Urinary bladder (tissue), 4 donors: ENCODE measurements around the gene CAPRIN1. TPM values are rescaled to one million over a fixed set of nuclear protein-coding genes. Genes with fewer than 3 reads are reported as not detected.

Experiments
- DNase-seq: peaks from one replicate; pipeline ENCODE4 v3.0.0-alpha.2; 2015; ENCODE audit errors: extremely low spot score
- H3K27ac ChIP-seq: one replicate; pipeline ENCODE4 v1.5.1; 2013; ENCODE audit warnings: low read depth, mild to moderate bottlenecking, moderate library complexity
- H3K36me3 ChIP-seq: one replicate; pipeline ENCODE4 v1.6.1; 2013; ENCODE audit warnings: mild to moderate bottlenecking, moderate library complexity; ENCODE audit not compliant: insufficient read depth
- H3K4me1 ChIP-seq: one replicate; pipeline ENCODE4 v1.6.1; 2013; ENCODE audit warnings: mild to moderate bottlenecking, moderate library complexity; ENCODE audit not compliant: insufficient read depth
- H3K4me3 ChIP-seq: one replicate; pipeline ENCODE4 v1.5.1; 2013; ENCODE audit warnings: low read depth, low read length
- WGBS: extraction: QIAGEN DNeasy Blood & Tissue Kit; methylation state at CpG from one replicate; pipeline ENCODE4 v1.1.7; 2013; 5-methylcytosine and 5-hydroxymethylcytosine counted together
- polyA plus RNA-seq: library from polyadenylated mRNA; stranded (reverse); fragments of 200-250 nt; gene quantifications from one replicate; pipeline ENCODE4 v1.2.3, GENCODE V29; 2013
- total RNA-seq: library from RNA; depleted of rRNA; stranded (reverse); fragments of >200 nt; gene quantifications from one replicate; pipeline ENCODE4 v1.2.3, GENCODE V29; 2014
- donor health status: healthy with polysubstance abuse.
- donor health status: healthy.

Gene CAPRIN1
- total and polyA plus RNA-seq, 2 donors, result 71.4 to 288 TPM

- WGBS, result 90% methylated on average over 12 of the region's 12 CpGs
- no peak for DNase-seq
- Histone ChIP-seq H3K27ac (no peak overlapping the region), H3K36me3 (peaks cover 5% of the 10 kb centered on the region), H3K4me3 (no peak overlapping the region), H3K4me1 (no peaks in the 10 kb centered on the region)
Observed at GRCh38 chr11:34126959-34127848, 75.7 kb downstream of the CAPRIN1 start.

GRCh38 chr11:34128824-34129223 lies 77.3 kb downstream of the CAPRIN1 start:
- Histone ChIP-seq H3K27ac (no peak overlapping the region), H3K36me3 (peaks cover 5% of the 10 kb centered on the region), H3K4me3 (no peak overlapping the region), H3K4me1 (no peaks in the 10 kb centered on the region)
- WGBS, result 99% methylated on average over 3 of the region's 3 CpGs
- DNase-seq, result no peak

GRCh38 chr11:34132261-34132965 lies 80.9 kb downstream of the CAPRIN1 start:
- Histone ChIP-seq H3K4me3 (no peak overlapping the region), H3K36me3 (peaks cover 3% of the 10 kb centered on the region), H3K4me1 (no peaks in the 10 kb centered on the region), H3K27ac (no peak overlapping the region)
- DNase-seq, result no peak
- WGBS, result 90% methylated on average over 4 of the region's 4 CpGs

GRCh38 chr11:34134765-34135164 lies 83.2 kb downstream of the CAPRIN1 start:
- no peak overlapping the region for H3K27ac ChIP-seq
- DNase-seq, result no peak
- WGBS, result 90% methylated on average over 5 of the region's 5 CpGs
- H3K36me3 ChIP-seq, result peaks cover 3% of the 10 kb centered on the region
- H3K4me1 ChIP-seq, result no peaks in the 10 kb centered on the region
- no peak overlapping the region for H3K4me3 ChIP-seq

- no peak overlapping the region for H3K27ac ChIP-seq
- no peak for DNase-seq
- WGBS, result 96% methylated on average over 3 of the region's 3 CpGs
- H3K4me1 ChIP-seq, result no peaks in the 10 kb centered on the region
- H3K4me3 ChIP-seq, result no peak overlapping the region
- peaks cover 5% of the 10 kb centered on the region for H3K36me3 ChIP-seq
Observed at GRCh38 chr11:34135439-34135838, 83.9 kb downstream of the CAPRIN1 start.

GRCh38 chr11:34136420-34136819 lies 84.9 kb downstream of the CAPRIN1 start:
- H3K4me1 ChIP-seq, result no peaks in the 10 kb centered on the region
- H3K27ac ChIP-seq, result no peak overlapping the region
- no peak overlapping the region for H3K4me3 ChIP-seq
- peaks cover 4% of the 10 kb centered on the region for H3K36me3 ChIP-seq
- DNase-seq, result no peak
- 94% methylated on average over 8 of the region's 8 CpGs for WGBS

- H3K4me1 ChIP-seq, result no peaks in the 10 kb centered on the region
- H3K27ac ChIP-seq, result no peak overlapping the region
- H3K4me3 ChIP-seq, result no peak overlapping the region
- no peak for DNase-seq
- 91% methylated on average over 7 of the region's 7 CpGs for WGBS
- peaks cover 10% of the 10 kb centered on the region for H3K36me3 ChIP-seq
Observed at GRCh38 chr11:34139346-34139745, 87.8 kb downstream of the CAPRIN1 start.

GRCh38 chr11:34140149-34140548 lies 88.6 kb downstream of the CAPRIN1 start:
- Histone ChIP-seq H3K27ac (no peak overlapping the region), H3K4me3 (no peak overlapping the region), H3K36me3 (peaks cover 12% of the 10 kb centered on the region), H3K4me1 (no peaks in the 10 kb centered on the region)
- DNase-seq, result no peak
- WGBS, result 95% methylated on average over 11 of the region's 11 CpGs

- no peaks in the 10 kb centered on the region for H3K4me1 ChIP-seq
- 66% methylated on average over 2 of the region's 2 CpGs for whole genome bisulfite sequencing
- H3K36me3 ChIP-seq, result peaks cover 12% of the 10 kb centered on the region
- no peak for DNase-seq
- no peak overlapping the region for H3K4me3 ChIP-seq
- no peak overlapping the region for H3K27ac ChIP-seq
Observed at GRCh38 chr11:34143048-34143447, 91.5 kb downstream of the CAPRIN1 start.

GRCh38 chr11:34145073-34145472 lies 93.5 kb downstream of the CAPRIN1 start:
- no peak for DNase-seq
- H3K36me3 ChIP-seq, result peaks cover 12% of the 10 kb centered on the region
- H3K27ac ChIP-seq, result no peak overlapping the region
- 87% methylated on average over 5 of the region's 5 CpGs for WGBS
- no peaks in the 10 kb centered on the region for H3K4me1 ChIP-seq
- H3K4me3 ChIP-seq, result no peak overlapping the region

- 88% methylated on average over 8 of the region's 8 CpGs for WGBS
Observed at GRCh38 chr11:34145847-34146381, 94.4 kb downstream of the CAPRIN1 start.

GRCh38 chr11:34146411-34146810 lies 94.9 kb downstream of the CAPRIN1 start:
- DNase-seq, result no peak
- whole genome bisulfite sequencing, result 93% methylated on average over 12 of the region's 12 CpGs
- Histone ChIP-seq H3K27ac (no peak overlapping the region), H3K36me3 (peaks cover 7% of the 10 kb centered on the region), H3K4me3 (no peak overlapping the region), H3K4me1 (no peaks in the 10 kb centered on the region)

More at GRCh38 chr11:34145847-34146381, 94.4 kb downstream of the CAPRIN1 start:
- Histone ChIP-seq H3K27ac (no peak overlapping the region), H3K4me3 (no peak overlapping the region), H3K36me3 (peaks cover 9% of the 10 kb centered on the region), H3K4me1 (no peaks in the 10 kb centered on the region)
- DNase-seq, result no peak

GRCh38 chr11:34146866-34147265 lies 95.3 kb downstream of the CAPRIN1 start:
- H3K4me1 ChIP-seq, result no peaks in the 10 kb centered on the region
- DNase-seq, result no peak
- 88% methylated on average over 5 of the region's 5 CpGs for WGBS
- H3K27ac ChIP-seq, result no peak overlapping the region
- H3K36me3 ChIP-seq, result peaks cover 7% of the 10 kb centered on the region
- H3K4me3 ChIP-seq, result no peak overlapping the region

GRCh38 chr11:34147581-34147980 lies 96.0 kb downstream of the CAPRIN1 start:
- H3K27ac ChIP-seq, result no peak overlapping the region
- H3K36me3 ChIP-seq, result peaks cover 6% of the 10 kb centered on the region
- H3K4me3 ChIP-seq, result no peak overlapping the region
- no peak for DNase-seq
- 88% methylated on average over 8 of the region's 8 CpGs for WGBS
- no peaks in the 10 kb centered on the region for H3K4me1 ChIP-seq
